Measurements from ENCODE around the gene AGR3. TPM values are rescaled to one million over a fixed set of nuclear protein-coding genes. Genes with fewer than 3 reads are reported as not detected.
A peak's percentile ranks its signal among the peaks of the same experiment; 100 is the strongest.

The AGR3 gene
- polyA plus RNA-seq, 6 donors from 2014 or later, result not detected

GRCh38 chr7:16811551-16811950 is 70.2 kb downstream of the AGR3 start:
- DNase-seq, result no peak
- no peaks in the 10 kb centered on the region for H3K36me3 Mint-ChIP-seq
- no peak overlapping the region for H3K27ac Mint-ChIP-seq

GRCh38 chr7:16810573-16810972 is 71.2 kb downstream of the AGR3 start:
- Mint-ChIP-seq H3K27me3 (peaks cover 5 to 11% (median 6%) of the 10 kb centered on the region in 3 donors), H3K4me1 (peaks cover 0 to 1% (median under 1%) of the 10 kb centered on the region in 3 donors), H3K27ac (peak overlapping the region in 1 of 6 donors; percentile 23), H3K9me3 (no peaks in the 10 kb centered on the region), H3K4me3 (no peak overlapping the region), H3K36me3 (no peaks in the 10 kb centered on the region)
- ATAC-seq (ENCODE audit: low read depth in 2 of 2) (no peak), DNase-seq (no peak)

More at GRCh38 chr7:16811551-16811950, 70.2 kb downstream of the AGR3 start:
- H3K27me3 Mint-ChIP-seq, result peaks cover 5 to 11% (median 6%) of the 10 kb centered on the region in 3 donors
- H3K4me1 Mint-ChIP-seq, result peaks cover 7 to 11% (median 9%) of the 10 kb centered on the region in 3 donors
- ATAC-seq (ENCODE audit: low read depth in 2 of 2), result no peak
- H3K4me3 Mint-ChIP-seq, result no peak overlapping the region
- H3K9me3 Mint-ChIP-seq, result no peaks in the 10 kb centered on the region

- H3K36me3 Mint-ChIP-seq, result no peaks in the 10 kb centered on the region
- DNase-seq, result no peak
- H3K27ac Mint-ChIP-seq, result no peak overlapping the region
- H3K4me3 Mint-ChIP-seq, result no peak overlapping the region
- no peak for ATAC-seq (ENCODE audit: low read depth in 2 of 2)
- H3K4me1 Mint-ChIP-seq, result no peaks in the 10 kb centered on the region
- no peaks in the 10 kb centered on the region for H3K9me3 Mint-ChIP-seq
- peaks cover 5 to 11% (median 6%) of the 10 kb centered on the region in 3 donors for H3K27me3 Mint-ChIP-seq
Measured at GRCh38 chr7:16810112-16810511, 71.7 kb downstream of the AGR3 start.

Other genes starting within 250 kb of the AGR3 start
- gene ANKMY2, start 236.2 kb downstream of the AGR3 start, polyA plus RNA-seq (ENCODE audit: low read depth in 6 of 6), result 10 to 100 TPM in 5 of 6 donors, 1 to 10 TPM in 1; 7.6 to 19.8 (median 14.7) TPM
- 10 to 100 TPM; 38.6 to 71.2 (median 53.4) TPM for gene BZW2, start 235.8 kb downstream of the AGR3 start, polyA plus RNA-seq (ENCODE audit: low read depth in 6 of 6)
- 100 to 1,000 TPM; 187 to 403 (median 268) TPM for gene TSPAN13, start 128.2 kb downstream of the AGR3 start, polyA plus RNA-seq (ENCODE audit: low read depth in 6 of 6)
- under 1 TPM in 2 of 6 donors, not detected in 4; 0.17 to 0.44 TPM for gene AGR2, start 77.0 kb downstream of the AGR3 start, polyA plus RNA-seq (ENCODE audit: low read depth in 6 of 6)

All from naive B cell (primary cell).